Measurements from ENCODE around the gene FMNL2. TPM values are rescaled to one million over a fixed set of nuclear protein-coding genes. Genes with fewer than 3 reads are reported as not detected.

Gene FMNL2
- total RNA-seq, 1 donor from 2014 or later = 108 TPM

- Mint-ChIP-seq H3K4me1 (ENCODE audit: low read depth) (peaks cover 1% of the 10 kb centered on the region), H3K9me3 (ENCODE audit: low read depth) (no peaks in the 10 kb centered on the region), H3K27me3 (no peaks in the 10 kb centered on the region), H3K4me3 (ENCODE audit: low read depth) (no peak overlapping the region), H3K27ac (no peak overlapping the region), H3K36me3 (ENCODE audit: insufficient read depth) (peaks cover 4% of the 10 kb centered on the region)
- DNase-seq (ENCODE audit: low spot score, unreplicated experiment) = no peak
- no peak for TF ChIP-seq CTCF (IDR thresholded peaks at IDR 0.05; ENCODE audit: unreplicated experiment)
These were observed 359.2 kb downstream of the FMNL2 start for GRCh38 chr2:152694161-152694661.

GRCh38 chr2:152695763-152696162 is 360.8 kb downstream of the FMNL2 start:
- no peaks in the 10 kb centered on the region for H3K9me3 Mint-ChIP-seq (ENCODE audit: low read depth)
- H3K27ac Mint-ChIP-seq = no peak overlapping the region
- DNase-seq (ENCODE audit: low spot score, unreplicated experiment) = no peak
- no peaks in the 10 kb centered on the region for H3K27me3 Mint-ChIP-seq
- H3K4me3 Mint-ChIP-seq (ENCODE audit: low read depth) = no peak overlapping the region
- no peak for TF ChIP-seq CTCF (IDR thresholded peaks at IDR 0.05; ENCODE audit: unreplicated experiment)
- H3K36me3 Mint-ChIP-seq (ENCODE audit: insufficient read depth) = peaks cover 11% of the 10 kb centered on the region
- peaks cover 3% of the 10 kb centered on the region for H3K4me1 Mint-ChIP-seq (ENCODE audit: low read depth)

GRCh38 chr2:152696476-152696875 is 361.5 kb downstream of the FMNL2 start:
- no peak overlapping the region for H3K27ac Mint-ChIP-seq
- TF ChIP-seq CTCF (IDR thresholded peaks at IDR 0.05; ENCODE audit: unreplicated experiment) = no peak
- peaks cover 16% of the 10 kb centered on the region for H3K36me3 Mint-ChIP-seq (ENCODE audit: insufficient read depth)
- peaks cover 5% of the 10 kb centered on the region for H3K9me3 Mint-ChIP-seq (ENCODE audit: low read depth)
- no peak for DNase-seq (ENCODE audit: low spot score, unreplicated experiment)
- no peaks in the 10 kb centered on the region for H3K27me3 Mint-ChIP-seq
- H3K4me3 Mint-ChIP-seq (ENCODE audit: low read depth) = no peak overlapping the region
- H3K4me1 Mint-ChIP-seq (ENCODE audit: low read depth) = peaks cover 3% of the 10 kb centered on the region

Other genes starting within 250 kb of the FMNL2 start
- gene CACNB4, start 236.1 kb upstream of the FMNL2 start, total RNA-seq = 2.3 and 2.5 TPM in 2 replicates
- gene STAM2, start 159.4 kb upstream of the FMNL2 start, total RNA-seq = 32.8 and 36.2 TPM in 2 replicates